Measurements from ENCODE around the gene FILIP1L. TPM values are rescaled to one million over a fixed set of nuclear protein-coding genes. Genes with fewer than 3 reads are reported as not detected.

FILIP1L gene
- total and polyA plus RNA-seq, 2 of the 8 experiments (the other 6 are each of a cell fraction or from before 2014, with no cell fraction given), result 0.06 to 0.09 TPM

- no peak overlapping the region for H3K9ac ChIP-seq (replicated peaks in 1 of 4; ENCODE audit: extremely low read depth in 1 of 4, low read depth in 3 of 4, low read length in 3 of 4)
- no peak overlapping the region for H4K91ac ChIP-seq (replicated peaks; ENCODE audit: insufficient read length, low read length)
- no peaks in the 10 kb centered on the region for H3K36me3 ChIP-seq (ENCODE audit: control insufficient read depth in 2 of 4, insufficient read depth in 4 of 4, low read length in 3 of 4)
- DNase-seq (ENCODE audit: low read depth in 1 of 2, low spot score in 2 of 2) (no peak), FAIRE-seq (no peak)
- H3K4me2 ChIP-seq (ENCODE audit: insufficient read depth in 1 of 2, low read depth in 2 of 2, low read length in 2 of 2), result no peak overlapping the region
- no peak overlapping the region for H2BK12ac ChIP-seq (ENCODE audit: low read depth, low read length)
- H3K4me3 ChIP-seq (ENCODE audit: extremely low read depth in 1 of 4, insufficient read depth in 2 of 4, low read depth in 3 of 4, low read length in 4 of 4), result no peak overlapping the region
- 94% methylated on average over 1 of the region's 1 CpG; no CpG with 5 or more reads in 1 of the 2 experiments for WGBS, 2 experiments (ENCODE audit: extremely low coverage in 1 of 2, insufficient coverage in 1 of 2, insufficient read length in 1 of 2, insufficient replicate concordance in 2 of 2, low coverage in 1 of 2, low lambda C conversion rate in 2 of 2, missing lambda C conversion rate in 1 of 2)
- no peak overlapping the region for H2BK15ac ChIP-seq (ENCODE audit: low read length)
- no peaks in the 10 kb centered on the region for H3K27me3 ChIP-seq (replicated peaks in 1 of 4; ENCODE audit: control insufficient read depth in 3 of 4, extremely low read depth in 1 of 4, insufficient read depth in 3 of 4, low read length in 3 of 4)
- H4K5ac ChIP-seq (ENCODE audit: insufficient read length, low read depth, low read length), result no peak overlapping the region
- peaks cover 3 to 8% (median 5%) of the 10 kb centered on the region in 4 experiments; a peak in 5 of 7 replicates for H3K4me1 ChIP-seq (replicated peaks in 1 of 4; ENCODE audit: control insufficient read depth in 3 of 4, insufficient read depth in 4 of 4, low read length in 3 of 4)
- CTCF ChIA-PET (ENCODE audit: partially characterized antibody), result interaction anchor here (0.6 to 3.0 kb wide), 6 partner anchors 8 to 483 kb away, joined by 3 to 17 read pairs (median 4); no protein-coding TSS in a partner anchor
- H3K23me2 ChIP-seq (ENCODE audit: low read depth, low read length), result no peaks in the 10 kb centered on the region
- H3K18ac ChIP-seq (ENCODE audit: extremely low read depth, low read length), result no peak overlapping the region
- no peak overlapping the region for H2AK5ac ChIP-seq (ENCODE audit: low read depth, low read length)
- POLR2A ChIA-PET (ENCODE audit: partially characterized antibody), result no interaction called here
- H4K20me1 ChIP-seq (replicated peaks in 1 of 2; ENCODE audit: control insufficient read depth in 1 of 2, insufficient read depth in 2 of 2, low read length in 2 of 2), result no peaks in the 10 kb centered on the region
- H2AFZ ChIP-seq (ENCODE audit: low read length), result no peak overlapping the region
- no peaks in the 10 kb centered on the region for H3K79me1 ChIP-seq (ENCODE audit: low read depth, low read length)
- H3K56ac ChIP-seq (replicated peaks; ENCODE audit: insufficient read length, low read depth, low read length), result no peak overlapping the region
- H2BK120ac ChIP-seq (replicated peaks; ENCODE audit: low read depth, low read length), result no peak overlapping the region
- no peak overlapping the region for H3K23ac ChIP-seq (ENCODE audit: insufficient read length)
- no peaks in the 10 kb centered on the region for H3K9me3 ChIP-seq (ENCODE audit: insufficient read depth in 2 of 2, low read depth in 1 of 2, low read length in 1 of 2)
- no peak overlapping the region for H2BK20ac ChIP-seq (ENCODE audit: low read length)
- no peak overlapping the region for H2BK5ac ChIP-seq (ENCODE audit: low read depth, low read length)
- H3K4ac ChIP-seq (replicated peaks; ENCODE audit: insufficient read length, low read depth, low read length), result no peak overlapping the region
- no peak overlapping the region for H4K8ac ChIP-seq (ENCODE audit: extremely low read depth, insufficient read depth, low read length)
- no peak overlapping the region for H3K14ac ChIP-seq (ENCODE audit: insufficient read length)
- H3K79me2 ChIP-seq (ENCODE audit: control insufficient read depth in 1 of 2, insufficient read depth in 2 of 2, low read length in 2 of 2), result no peaks in the 10 kb centered on the region
- no peak overlapping the region for H3K27ac ChIP-seq (ENCODE audit: low read depth, low read length)
- TF ChIP-seq RBBP5 (IDR thresholded peaks at IDR 0.05; ENCODE audit: borderline replicate concordance, low read depth, low read length), result no peak
- no peak for TF ChIP-seq EZH2 (IDR thresholded peaks at IDR 0.05; ENCODE audit: low read depth, low read length, severe bottlenecking)
- no peak for TF ChIP-seq RNF2 (IDR thresholded peaks at IDR 0.05; ENCODE audit: borderline replicate concordance, low read depth, low read length, missing control alignments, poor library complexity, severe bottlenecking)
- TF ChIP-seq TBP (IDR thresholded peaks at IDR 0.05; ENCODE audit: low read depth, low read length), result no peak
- no peak for TF ChIP-seq ASH2L (IDR thresholded peaks at IDR 0.05; ENCODE audit: low read length)
- no peak for TF ChIP-seq POU5F1 (IDR thresholded peaks at IDR 0.05; ENCODE audit: low read depth, low read length)
- TF ChIP-seq, protein P1, sequence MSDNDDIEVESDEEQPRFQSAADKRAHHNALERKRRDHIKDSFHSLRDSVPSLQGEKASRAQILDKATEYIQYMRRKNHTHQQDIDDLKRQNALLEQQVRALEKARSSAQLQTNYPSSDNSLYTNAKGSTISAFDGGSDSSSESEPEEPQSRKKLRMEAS (IDR thresholded peaks at IDR 0.05), result no peak
- TF ChIP-seq KDM4A (IDR thresholded peaks at IDR 0.05; ENCODE audit: low read depth, low read length, severe bottlenecking), result no peak
- no peak for TF ChIP-seq SIN3A (conservative IDR thresholded peaks at IDR 0.05 in 1 of 2, IDR thresholded peaks at IDR 0.05 in 1 of 2; ENCODE audit: low read depth in 1 of 2, low read length in 2 of 2)
- TF ChIP-seq SIX5 (IDR thresholded peaks at IDR 0.05; ENCODE audit: low read depth, low read length), result no peak
- TF ChIP-seq TAF7 (optimal IDR thresholded peaks at IDR 0.05; ENCODE audit: borderline replicate concordance, low read depth, low read length), result no peak
- no peak for TF ChIP-seq SP1 (IDR thresholded peaks at IDR 0.05; ENCODE audit: low read depth, low read length)
- no peak for TF ChIP-seq CBX8 (IDR thresholded peaks at IDR 0.05; ENCODE audit: borderline replicate concordance, low read depth, low read length)
- TF ChIP-seq YY1 (IDR thresholded peaks at IDR 0.05; ENCODE audit: low read depth, low read length), result no peak
Measured at GRCh38 chr3:100004931-100005330, 109.4 kb downstream of the FILIP1L start.

Data from H1 (cell line).